BE2C (cell line): ENCODE results near the gene RPH3AL.
"Not testable (repeated sequence)": the region's sequence is repeated elsewhere in the genome, so short reads cannot be mapped to it uniquely, and the experiment has no call there.

Experiments used
- DNase-seq: peaks from one replicate; pipeline ENCODE4 v3.0.0-alpha.2; 2020
- H3K27me3 ChIP-seq: fragments of 250-450 bp; sonication (Bioruptor Pico); 2 replicates; pipeline ENCODE4 v1.5.1; 2020; ENCODE audit warnings: mild to moderate bottlenecking
- H3K36me3 ChIP-seq: fragments of 250-450 bp; sonication (Bioruptor Pico); 2 replicates; pipeline ENCODE4 v1.5.1; 2020; ENCODE audit warnings: mild to moderate bottlenecking
- H3K4me1 ChIP-seq: fragments of 250-450 bp; sonication (Bioruptor Pico); 2 replicates; pipeline ENCODE4 v1.5.1; 2020
- H3K4me3 ChIP-seq: 2 replicates; pipeline ENCODE4 v1.5.1; 2011; ENCODE audit warnings: low read depth, low read length
- H3K9me3 ChIP-seq: fragments of 250-450 bp; sonication (Bioruptor Pico); 2 replicates; pipeline ENCODE4 v1.5.1; 2020
- CTCF ChIP-seq: IDR thresholded peaks from 2 replicates; pipeline ENCODE4 v1.5.1; 2012; ENCODE audit warnings: mild to moderate bottlenecking, low read depth, low read length

RPH3AL gene

GRCh38 chr17:205148-205669, 147.4 kb downstream of the RPH3AL start:
- no peak for DNase-seq
- no peaks in the 10 kb centered on the region for H3K9me3 ChIP-seq
- H3K27me3 ChIP-seq = no peaks in the 10 kb centered on the region
- no peak for TF ChIP-seq CTCF
- no peaks in the 10 kb centered on the region for H3K36me3 ChIP-seq
- H3K4me1 ChIP-seq = no peaks in the 10 kb centered on the region
- no peak overlapping the region for H3K4me3 ChIP-seq

GRCh38 chr17:204427-205147, 148.0 kb downstream of the RPH3AL start:
- DNase-seq = no peak

GRCh38 chr17:202501-202951, 150.1 kb downstream of the RPH3AL start:
- no peak for DNase-seq
- Histone ChIP-seq H3K4me3 (no peak overlapping the region), H3K9me3 (no peaks in the 10 kb centered on the region), H3K36me3 (no peaks in the 10 kb centered on the region), H3K27me3 (no peaks in the 10 kb centered on the region), H3K4me1 (no peaks in the 10 kb centered on the region)
- TF ChIP-seq CTCF = no peak

More at GRCh38 chr17:204427-205147, 148.0 kb downstream of the RPH3AL start:
- no peak for TF ChIP-seq CTCF
- H3K27me3 ChIP-seq = no peaks in the 10 kb centered on the region
- no peak overlapping the region for H3K4me3 ChIP-seq
- H3K36me3 ChIP-seq = no peaks in the 10 kb centered on the region
- H3K9me3 ChIP-seq = no peaks in the 10 kb centered on the region
- no peaks in the 10 kb centered on the region for H3K4me1 ChIP-seq

GRCh38 chr17:201736-202135, 150.9 kb downstream of the RPH3AL start:
- H3K36me3 ChIP-seq, DNase-seq, H3K27me3 ChIP-seq, H3K9me3 ChIP-seq, H3K4me1 ChIP-seq, H3K4me3 ChIP-seq: not testable (repeated sequence)

- not testable (repeated sequence) for H3K4me1 ChIP-seq, DNase-seq, H3K4me3 ChIP-seq, H3K9me3 ChIP-seq, H3K27me3 ChIP-seq, H3K36me3 ChIP-seq
These were observed 151.3 kb downstream of the RPH3AL start for GRCh38 chr17:201257-201656.

GRCh38 chr17:200586-200985, 152.0 kb downstream of the RPH3AL start:
- DNase-seq = no peak
- H3K36me3 ChIP-seq = no peaks in the 10 kb centered on the region
- H3K27me3 ChIP-seq = no peaks in the 10 kb centered on the region

More at GRCh38 chr17:200586-200985, 152.0 kb downstream of the RPH3AL start:
- TF ChIP-seq CTCF = no peak
- Histone ChIP-seq H3K4me3 (no peak overlapping the region), H3K4me1 (no peaks in the 10 kb centered on the region), H3K9me3 (no peaks in the 10 kb centered on the region)
